A172 (cell line): ENCODE data around the gene RAB11FIP4. TPM values are rescaled to one million over a fixed set of nuclear protein-coding genes. Genes with fewer than 3 reads are reported as not detected.
A peak's percentile ranks its signal among the peaks of the same experiment; 100 is the strongest.

Experiments used
- DNase-seq: peaks from one replicate; pipeline ENCODE4 v3.0.0-alpha.2; 2015; ENCODE audit warnings: low spot score
- total RNA-seq: library from RNA; depleted of rRNA; stranded (reverse); fragments of >200 nt; shearing (Covaris generic); gene quantifications from 2 replicates; pipeline ENCODE4 v1.2.3, GENCODE V29; 2014

The RAB11FIP4 gene
- total RNA-seq, 1 experiment from 2014 or later: 2.2 TPM

- DNase-seq: no peak
Observed at GRCh38 chr17:31405890-31406371, 14.5 kb downstream of the RAB11FIP4 start.

- no peak for DNase-seq
Observed at GRCh38 chr17:31408586-31408985, 17.1 kb downstream of the RAB11FIP4 start.

- DNase-seq: no peak
Observed at GRCh38 chr17:31411707-31412285, 20.3 kb downstream of the RAB11FIP4 start.

GRCh38 chr17:31412511-31412910, 21.0 kb downstream of the RAB11FIP4 start:
- DNase-seq: no peak

- DNase-seq: no peak
Observed at GRCh38 chr17:31413081-31413799, 21.8 kb downstream of the RAB11FIP4 start.

GRCh38 chr17:31413874-31414549, 22.5 kb downstream of the RAB11FIP4 start:
- peak; percentile 37 for DNase-seq

- DNase-seq: no peak
Observed at GRCh38 chr17:31414550-31414918, 23.1 kb downstream of the RAB11FIP4 start.

- no peak for DNase-seq
Observed at GRCh38 chr17:31415004-31415454, 23.6 kb downstream of the RAB11FIP4 start.

GRCh38 chr17:31415640-31416502, 24.4 kb downstream of the RAB11FIP4 start:
- no peak for DNase-seq

- no peak for DNase-seq
Observed at GRCh38 chr17:31416503-31416923, 25.0 kb downstream of the RAB11FIP4 start.

GRCh38 chr17:31417051-31417792, 25.7 kb downstream of the RAB11FIP4 start:
- no peak for DNase-seq

GRCh38 chr17:31418773-31419350, 27.4 kb downstream of the RAB11FIP4 start:
- no peak for DNase-seq

- no peak for DNase-seq
Observed at GRCh38 chr17:31422443-31422842, 31.0 kb downstream of the RAB11FIP4 start.

GRCh38 chr17:31424944-31425281, 33.4 kb downstream of the RAB11FIP4 start:
- no peak for DNase-seq

GRCh38 chr17:31425282-31426040, 34.0 kb downstream of the RAB11FIP4 start:
- no peak for DNase-seq

- DNase-seq: no peak
Observed at GRCh38 chr17:31427684-31428083, 36.2 kb downstream of the RAB11FIP4 start.

GRCh38 chr17:31428111-31428510, 36.6 kb downstream of the RAB11FIP4 start:
- no peak for DNase-seq

- DNase-seq: no peak
Observed at GRCh38 chr17:31428512-31428911, 37.0 kb downstream of the RAB11FIP4 start.

GRCh38 chr17:31431098-31431851, 39.8 kb downstream of the RAB11FIP4 start:
- DNase-seq: no peak
